ENCODE measurements around the gene ARMCX6. TPM values are rescaled to one million over a fixed set of nuclear protein-coding genes. Genes with fewer than 3 reads are reported as not detected.
"Not testable (repeated sequence)": the region's sequence is repeated elsewhere in the genome, so short reads cannot be mapped to it uniquely, and the experiment has no call there.

Gene ARMCX6
- total RNA-seq, 4 donors from 2014 or later = 13.6 to 28.6 (median 17.2) TPM

- no peak overlapping the region for H3K4me3 ChIP-seq (ENCODE audit: low read depth, poor library complexity, severe bottlenecking)
- intact Hi-C loops (cut with DNase I; ENCODE audit: low total_unique reads) = no loop called here
- DNase-seq (ENCODE audit: low spot score in 2 of 2) = no peak
- TF ChIP-seq CTCF (IDR thresholded peaks at IDR 0.05) (no peak), POLR2A (IDR thresholded peaks at IDR 0.05) (no peak)
Measured at GRCh38 chrX:101605146-101605545, 12.7 kb downstream of the ARMCX6 start.

GRCh38 chrX:101602077-101602476, 15.7 kb downstream of the ARMCX6 start:
- intact Hi-C loops (cut with DNase I; ENCODE audit: low total_unique reads) = no loop called here
- 45 to 68% methylated on average over 5 to 7 of the region's 7 CpGs for WGBS, 2 donors
- no peak for DNase-seq (ENCODE audit: low spot score in 2 of 2)
- TF ChIP-seq CTCF (IDR thresholded peaks at IDR 0.05) = no peak
- TF ChIP-seq POLR2A (IDR thresholded peaks at IDR 0.05) = no peak
- no peak overlapping the region for H3K4me3 ChIP-seq (ENCODE audit: low read depth, poor library complexity, severe bottlenecking)

- intact Hi-C loops (cut with DNase I; ENCODE audit: low total_unique reads) = not testable (repeated sequence)
Measured at GRCh38 chrX:101599592-101599991, 18.2 kb downstream of the ARMCX6 start.

GRCh38 chrX:101595739-101596419, 21.9 kb downstream of the ARMCX6 start:
- DNase-seq (ENCODE audit: low spot score in 2 of 2) = peak in 1 of 2 donors; percentile 16
- intact Hi-C loops (cut with DNase I; ENCODE audit: low total_unique reads) = no loop called here

More at GRCh38 chrX:101599592-101599991, 18.2 kb downstream of the ARMCX6 start:
- DNase-seq (ENCODE audit: low spot score in 2 of 2); H3K4me3 ChIP-seq (ENCODE audit: low read depth, poor library complexity, severe bottlenecking): not testable (repeated sequence)
- 83% methylated on average over 5 of the region's 8 CpGs; no CpG with 5 or more reads in 1 of the 2 donors for WGBS, 2 donors

More at GRCh38 chrX:101595739-101596419, 21.9 kb downstream of the ARMCX6 start:
- 8 to 11% methylated on average over 5 of the region's 5 CpGs for WGBS, 2 donors
- TF ChIP-seq POLR2A (IDR thresholded peaks at IDR 0.05) = no peak
- no peak for TF ChIP-seq CTCF (IDR thresholded peaks at IDR 0.05)
- no peak overlapping the region for H3K4me3 ChIP-seq (ENCODE audit: low read depth, poor library complexity, severe bottlenecking)

Other genes starting within 250 kb of the ARMCX6 start
- gene BTK, start 231.8 kb downstream of the ARMCX6 start, total RNA-seq = 1 to 10 TPM; 1.5 to 3.6 (median 3.4) TPM
- 1,000 to 10,000 TPM; 1,158 to 5,300 (median 1,747) TPM for gene RPL36A, start 227.0 kb downstream of the ARMCX6 start, total RNA-seq
- 10 to 100 TPM; 16.4 to 21.1 (median 18.0) TPM for gene GLA, start 210.1 kb downstream of the ARMCX6 start, total RNA-seq
- gene HNRNPH2, start 209.8 kb downstream of the ARMCX6 start, total RNA-seq = 10 to 100 TPM; 43.5 to 54.7 (median 53.7) TPM
- 1 to 10 TPM; 1.9 to 6.1 (median 5.0) TPM for gene ARMCX4, start 132.5 kb downstream of the ARMCX6 start, total RNA-seq
- 10 to 100 TPM; 16.2 to 20.9 (median 18.7) TPM for gene ARMCX1, start 67.5 kb downstream of the ARMCX6 start, total RNA-seq
- 10 to 100 TPM; 14.7 to 21.5 (median 17.0) TPM for gene ARMCX3, start 5.2 kb upstream of the ARMCX6 start, total RNA-seq
- 10 to 100 TPM in 1 of 4 donors, 1 to 10 TPM in 3; 5.4 to 14.1 (median 8.7) TPM for gene ARMCX2, start 41.9 kb upstream of the ARMCX6 start, total RNA-seq

Measured in lower leg skin (tissue), 4 donors.